ENCODE data around the gene UGT1A9. TPM values are rescaled to one million over a fixed set of nuclear protein-coding genes. Genes with fewer than 3 reads are reported as not detected.
A peak's percentile ranks its signal among the peaks of the same experiment; 100 is the strongest.

The UGT1A9 gene
- total and polyA plus RNA-seq, 3 experiments from 2014 or later: not detected

- ChIA-PET CTCF (no interaction called here), POLR2A (no interaction called here)
- no peaks in the 10 kb centered on the region for H3K36me3 ChIP-seq (ENCODE audit: insufficient read depth, low read length)
- no peaks in the 10 kb centered on the region for H3K36me3 Mint-ChIP-seq
- no peaks in the 10 kb centered on the region for H3K9me3 Mint-ChIP-seq
- peaks cover 0 to 3% (median 0%) of the 10 kb centered on the region in 3 donors for H3K4me1 Mint-ChIP-seq
- H3K27ac ChIP-seq (ENCODE audit: low read depth, low read length): no peak overlapping the region
- no peak overlapping the region for H3K27ac Mint-ChIP-seq
- H3K27me3 ChIP-seq (ENCODE audit: insufficient read depth, low read length, poor library complexity, severe bottlenecking): no peaks in the 10 kb centered on the region
- H3K4me1 ChIP-seq (ENCODE audit: insufficient read depth, low read length): no peaks in the 10 kb centered on the region
- H3K27me3 Mint-ChIP-seq: peaks cover 5 to 15% of the 10 kb centered on the region in 2 donors
- H3K4me3 ChIP-seq (ENCODE audit: low read length): no peak overlapping the region
- no peak for DNase-seq
- no peak overlapping the region for H3K4me3 Mint-ChIP-seq
- H3K9me3 ChIP-seq (ENCODE audit: low read length): no peaks in the 10 kb centered on the region
Observed at GRCh38 chr2:233792720-233793119, 121.0 kb downstream of the UGT1A9 start.

GRCh38 chr2:233793465-233794127 lies 121.9 kb downstream of the UGT1A9 start:
- Mint-ChIP-seq H3K4me3 (no peak overlapping the region), H3K27me3 (peaks cover 5 to 19% of the 10 kb centered on the region in 2 donors), H3K4me1 (peaks cover 0 to 3% (median 0%) of the 10 kb centered on the region in 3 donors), H3K36me3 (no peaks in the 10 kb centered on the region), H3K27ac (no peak overlapping the region), H3K9me3 (no peaks in the 10 kb centered on the region)
- ChIA-PET CTCF (no interaction called here), POLR2A (no interaction called here)
- no peak for DNase-seq
- Histone ChIP-seq H3K27me3 (ENCODE audit: insufficient read depth, low read length, poor library complexity, severe bottlenecking) (no peaks in the 10 kb centered on the region), H3K4me3 (ENCODE audit: low read length) (no peak overlapping the region), H3K27ac (ENCODE audit: low read depth, low read length) (no peak overlapping the region), H3K36me3 (ENCODE audit: insufficient read depth, low read length) (no peaks in the 10 kb centered on the region), H3K9me3 (ENCODE audit: low read length) (no peaks in the 10 kb centered on the region), H3K4me1 (ENCODE audit: insufficient read depth, low read length) (no peaks in the 10 kb centered on the region)

- Mint-ChIP-seq H3K4me3 (no peak overlapping the region), H3K27me3 (peaks cover 5 to 19% of the 10 kb centered on the region in 2 donors), H3K4me1 (no peaks in the 10 kb centered on the region), H3K9me3 (no peaks in the 10 kb centered on the region), H3K27ac (no peak overlapping the region), H3K36me3 (no peaks in the 10 kb centered on the region)
- Histone ChIP-seq H3K27ac (ENCODE audit: low read depth, low read length) (no peak overlapping the region), H3K4me3 (ENCODE audit: low read length) (no peak overlapping the region), H3K36me3 (ENCODE audit: insufficient read depth, low read length) (no peaks in the 10 kb centered on the region), H3K27me3 (ENCODE audit: insufficient read depth, low read length, poor library complexity, severe bottlenecking) (no peaks in the 10 kb centered on the region), H3K4me1 (ENCODE audit: insufficient read depth, low read length) (no peaks in the 10 kb centered on the region), H3K9me3 (ENCODE audit: low read length) (no peaks in the 10 kb centered on the region)
- CTCF ChIA-PET: no interaction called here
- POLR2A ChIA-PET: no interaction called here
- DNase-seq: no peak
Observed at GRCh38 chr2:233794128-233794658, 122.5 kb downstream of the UGT1A9 start.

GRCh38 chr2:233795735-233796171 lies 124.1 kb downstream of the UGT1A9 start:
- H3K27ac ChIP-seq (ENCODE audit: low read depth, low read length): no peak overlapping the region
- Mint-ChIP-seq H3K4me3 (no peak overlapping the region), H3K4me1 (no peaks in the 10 kb centered on the region), H3K36me3 (no peaks in the 10 kb centered on the region), H3K9me3 (no peaks in the 10 kb centered on the region), H3K27ac (no peak overlapping the region), H3K27me3 (peaks cover 4 to 17% of the 10 kb centered on the region in 2 donors)
- no peak overlapping the region for H3K4me3 ChIP-seq (ENCODE audit: low read length)
- H3K4me1 ChIP-seq (ENCODE audit: insufficient read depth, low read length): no peaks in the 10 kb centered on the region
- H3K9me3 ChIP-seq (ENCODE audit: low read length): no peaks in the 10 kb centered on the region
- no peaks in the 10 kb centered on the region for H3K27me3 ChIP-seq (ENCODE audit: insufficient read depth, low read length, poor library complexity, severe bottlenecking)
- DNase-seq: no peak
- H3K36me3 ChIP-seq (ENCODE audit: insufficient read depth, low read length): no peaks in the 10 kb centered on the region
- ChIA-PET POLR2A (no interaction called here), CTCF (no interaction called here)

- no peak for DNase-seq
- Mint-ChIP-seq H3K9me3 (no peaks in the 10 kb centered on the region), H3K4me3 (no peak overlapping the region), H3K27ac (no peak overlapping the region), H3K36me3 (no peaks in the 10 kb centered on the region), H3K4me1 (peaks cover 2 to 3% (median 2%) of the 10 kb centered on the region in 3 donors), H3K27me3 (peaks cover 3 to 12% of the 10 kb centered on the region in 2 donors)
- no peaks in the 10 kb centered on the region for H3K4me1 ChIP-seq (ENCODE audit: insufficient read depth, low read length)
- no peak overlapping the region for H3K27ac ChIP-seq (ENCODE audit: low read depth, low read length)
- no peaks in the 10 kb centered on the region for H3K9me3 ChIP-seq (ENCODE audit: low read length)
- H3K27me3 ChIP-seq (ENCODE audit: insufficient read depth, low read length, poor library complexity, severe bottlenecking): no peaks in the 10 kb centered on the region
- ChIA-PET POLR2A (no interaction called here), CTCF (no interaction called here)
- no peak overlapping the region for H3K4me3 ChIP-seq (ENCODE audit: low read length)
- H3K36me3 ChIP-seq (ENCODE audit: insufficient read depth, low read length): no peaks in the 10 kb centered on the region
Observed at GRCh38 chr2:233796254-233796653, 124.6 kb downstream of the UGT1A9 start.

- peaks cover 0 to 19% of the 10 kb centered on the region in 2 donors for H3K27me3 Mint-ChIP-seq
Observed at GRCh38 chr2:233798335-233799086, 126.8 kb downstream of the UGT1A9 start.

GRCh38 chr2:233799087-233799665 lies 127.5 kb downstream of the UGT1A9 start:
- Mint-ChIP-seq H3K27me3 (peaks cover 0 to 24% of the 10 kb centered on the region in 2 donors), H3K4me1 (peaks cover 3 to 5% (median 4%) of the 10 kb centered on the region in 3 donors), H3K9me3 (no peaks in the 10 kb centered on the region), H3K36me3 (no peaks in the 10 kb centered on the region), H3K4me3 (no peak overlapping the region), H3K27ac (no peak overlapping the region)
- H3K27me3 ChIP-seq (ENCODE audit: insufficient read depth, low read length, poor library complexity, severe bottlenecking): no peaks in the 10 kb centered on the region
- no peak overlapping the region for H3K27ac ChIP-seq (ENCODE audit: low read depth, low read length)
- POLR2A ChIA-PET: no interaction called here
- H3K4me1 ChIP-seq (ENCODE audit: insufficient read depth, low read length): no peaks in the 10 kb centered on the region
- no peaks in the 10 kb centered on the region for H3K9me3 ChIP-seq (ENCODE audit: low read length)
- peak in 1 of 5 donors; percentile 11 for DNase-seq
- CTCF ChIA-PET: no interaction called here
- H3K36me3 ChIP-seq (ENCODE audit: insufficient read depth, low read length): no peaks in the 10 kb centered on the region
- H3K4me3 ChIP-seq (ENCODE audit: low read length): no peak overlapping the region

More at GRCh38 chr2:233798335-233799086, 126.8 kb downstream of the UGT1A9 start:
- Mint-ChIP-seq H3K9me3 (no peaks in the 10 kb centered on the region), H3K4me3 (no peak overlapping the region), H3K27ac (no peak overlapping the region), H3K4me1 (peaks cover 3 to 5% (median 4%) of the 10 kb centered on the region in 3 donors), H3K36me3 (no peaks in the 10 kb centered on the region)
- Histone ChIP-seq H3K4me1 (ENCODE audit: insufficient read depth, low read length) (no peaks in the 10 kb centered on the region), H3K27ac (ENCODE audit: low read depth, low read length) (no peak overlapping the region), H3K9me3 (ENCODE audit: low read length) (no peaks in the 10 kb centered on the region), H3K4me3 (ENCODE audit: low read length) (no peak overlapping the region), H3K36me3 (ENCODE audit: insufficient read depth, low read length) (no peaks in the 10 kb centered on the region), H3K27me3 (ENCODE audit: insufficient read depth, low read length, poor library complexity, severe bottlenecking) (no peaks in the 10 kb centered on the region)
- ChIA-PET POLR2A (no interaction called here), CTCF (no interaction called here)
- DNase-seq: peak in 1 of 5 donors; percentile 31

- Histone ChIP-seq H3K4me1 (ENCODE audit: insufficient read depth, low read length) (no peaks in the 10 kb centered on the region), H3K36me3 (ENCODE audit: insufficient read depth, low read length) (no peaks in the 10 kb centered on the region), H3K27me3 (ENCODE audit: insufficient read depth, low read length, poor library complexity, severe bottlenecking) (no peaks in the 10 kb centered on the region), H3K9me3 (ENCODE audit: low read length) (no peaks in the 10 kb centered on the region), H3K4me3 (ENCODE audit: low read length) (no peak overlapping the region), H3K27ac (ENCODE audit: low read depth, low read length) (no peak overlapping the region)
- POLR2A ChIA-PET: no interaction called here
- H3K36me3 Mint-ChIP-seq: no peaks in the 10 kb centered on the region
- H3K4me1 Mint-ChIP-seq: peaks cover 3 to 5% (median 4%) of the 10 kb centered on the region in 3 donors
- DNase-seq: no peak
- no peaks in the 10 kb centered on the region for H3K9me3 Mint-ChIP-seq
- no peak overlapping the region for H3K27ac Mint-ChIP-seq
- CTCF ChIA-PET: no interaction called here
- peaks cover 4 to 29% of the 10 kb centered on the region in 2 donors for H3K27me3 Mint-ChIP-seq
- H3K4me3 Mint-ChIP-seq: no peak overlapping the region
Observed at GRCh38 chr2:233799716-233800115, 128.0 kb downstream of the UGT1A9 start.

Data from CD8-positive, alpha-beta memory T cell (primary cell).